ENCODE results near the gene ZNF679. TPM values are rescaled to one million over a fixed set of nuclear protein-coding genes. Genes with fewer than 3 reads are reported as not detected.
"Not testable (repeated sequence)": the region's sequence is repeated elsewhere in the genome, so short reads cannot be mapped to it uniquely, and the experiment has no call there.

Gene ZNF679
- polyA plus RNA-seq, 2 donors: not detected

DNA sequence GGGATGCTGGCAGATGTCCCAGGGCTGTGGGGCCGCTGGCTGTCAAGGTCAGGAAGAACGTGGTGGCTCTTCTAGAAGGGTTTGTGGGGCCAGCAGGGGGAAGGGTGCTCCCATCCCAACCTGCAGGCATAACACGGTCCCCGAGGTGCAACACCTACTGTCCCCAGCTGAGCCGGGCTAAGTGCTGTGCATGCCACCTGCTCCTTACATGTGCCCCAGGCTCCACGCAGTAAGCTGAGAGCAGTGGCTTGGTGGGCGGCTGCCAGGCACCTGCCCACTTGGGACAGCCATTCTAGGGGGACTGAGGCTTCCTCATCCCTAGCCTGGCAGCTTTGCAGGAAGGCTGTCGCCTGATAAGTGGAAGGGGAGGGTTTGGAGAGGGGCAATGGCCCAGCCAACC, 35.5 kb upstream of the ZNF679 start:
- WGBS, 2 donors: 80 to 83% methylated on average over 8 of the region's 8 CpGs
- H3K27me3 ChIP-seq (ENCODE audit: control insufficient read depth in 1 of 2, insufficient read depth in 2 of 2, low read length in 2 of 2): no peaks in the 10 kb centered on the region
- no peaks in the 10 kb centered on the region for H3K4me1 ChIP-seq (ENCODE audit: control insufficient read depth in 2 of 2, insufficient read depth in 2 of 2, low read length in 1 of 2)
- no peak overlapping the region for H3K4me3 ChIP-seq (ENCODE audit: low read depth in 1 of 2, low read length in 2 of 2)
- peaks cover 11 to 17% of the 10 kb centered on the region in 2 donors for H3K9me3 ChIP-seq (ENCODE audit: control insufficient read depth in 2 of 2, insufficient read depth in 1 of 2, low read depth in 1 of 2, low read length in 1 of 2)
- H3K36me3 ChIP-seq (ENCODE audit: control insufficient read depth in 2 of 2, insufficient read depth in 2 of 2, low read length in 1 of 2): no peaks in the 10 kb centered on the region
- H3K27ac ChIP-seq (ENCODE audit: low read depth in 2 of 2, low read length in 1 of 2): no peak overlapping the region

DNA sequence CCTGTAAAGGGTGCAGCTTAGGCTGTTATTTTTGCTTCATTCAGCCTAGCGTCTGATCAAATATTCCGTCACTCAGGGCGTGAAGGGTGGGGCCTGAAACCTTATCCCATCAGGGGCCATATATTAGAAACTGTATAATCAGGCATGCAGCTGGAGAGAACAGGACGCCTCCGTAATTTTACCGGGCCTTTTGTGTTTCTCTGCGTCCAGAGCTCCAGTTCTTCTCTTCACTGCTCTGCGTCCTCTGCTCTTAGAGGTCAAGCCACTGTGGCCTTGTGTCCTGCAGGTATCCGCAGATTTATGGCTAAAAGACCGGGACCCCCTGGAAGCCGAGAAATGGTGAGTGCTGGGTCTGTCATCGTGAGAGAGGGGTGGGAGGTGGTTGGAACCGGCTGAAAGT, 21.4 kb upstream of the ZNF679 start, which contains the start of gene ZNF735:
ZNF735 (plus strand) TSS at position 301 of the 400 bp plus-strand sequence; CDS start at position 301, 0 bp downstream.
- H3K27me3 ChIP-seq (ENCODE audit: control insufficient read depth in 1 of 2, insufficient read depth in 2 of 2, low read length in 2 of 2): no peaks in the 10 kb centered on the region
- H3K4me3 ChIP-seq (ENCODE audit: low read depth in 1 of 2, low read length in 2 of 2): no peak within 1 kb of the TSS
- H3K36me3 ChIP-seq (ENCODE audit: control insufficient read depth in 2 of 2, insufficient read depth in 2 of 2, low read length in 1 of 2): no peaks in the 10 kb centered on the region
- H3K27ac ChIP-seq (ENCODE audit: low read depth in 2 of 2, low read length in 1 of 2): no peak within 1 kb of the TSS
- no peaks in the 10 kb centered on the region for H3K4me1 ChIP-seq (ENCODE audit: control insufficient read depth in 2 of 2, insufficient read depth in 2 of 2, low read length in 1 of 2)
- H3K9me3 ChIP-seq (ENCODE audit: control insufficient read depth in 2 of 2, insufficient read depth in 1 of 2, low read depth in 1 of 2, low read length in 1 of 2): peaks cover 0 to 4% of the 10 kb centered on the region in 2 donors
- WGBS, 2 donors: 83 to 87% methylated on average over 12 to 13 of the region's 13 CpGs

DNA sequence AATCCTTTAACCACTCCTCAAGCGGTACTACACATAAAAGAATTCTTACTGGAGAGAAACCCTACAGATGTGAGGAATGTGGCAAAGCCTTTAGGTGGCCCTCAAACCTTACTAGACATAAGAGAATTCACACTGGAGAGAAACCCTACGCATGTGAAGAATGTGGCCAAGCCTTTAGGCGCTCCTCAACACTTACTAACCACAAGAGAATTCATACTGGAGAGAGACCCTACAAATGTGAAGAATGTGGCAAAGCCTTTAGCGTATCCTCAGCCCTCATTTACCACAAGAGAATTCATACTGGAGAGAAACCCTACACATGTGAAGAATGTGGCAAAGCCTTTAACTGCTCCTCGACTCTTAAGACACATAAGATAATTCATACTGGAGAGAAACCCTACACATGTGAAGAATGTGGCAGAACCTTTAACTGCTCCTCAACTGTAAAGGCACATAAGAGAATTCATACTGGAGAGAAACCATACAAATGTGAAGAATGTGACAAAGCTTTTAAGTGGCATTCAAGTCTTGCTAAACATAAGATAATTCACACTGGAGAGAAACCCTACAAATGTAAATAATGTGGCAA, 8.5 kb upstream of the ZNF679 start:
- H3K9me3 ChIP-seq (ENCODE audit: control insufficient read depth in 2 of 2, insufficient read depth in 1 of 2, low read depth in 1 of 2, low read length in 1 of 2); H3K27ac ChIP-seq (ENCODE audit: low read depth in 2 of 2, low read length in 1 of 2); H3K36me3 ChIP-seq (ENCODE audit: control insufficient read depth in 2 of 2, insufficient read depth in 2 of 2, low read length in 1 of 2); H3K4me3 ChIP-seq (ENCODE audit: low read depth in 1 of 2, low read length in 2 of 2); H3K4me1 ChIP-seq (ENCODE audit: control insufficient read depth in 2 of 2, insufficient read depth in 2 of 2, low read length in 1 of 2); H3K27me3 ChIP-seq (ENCODE audit: control insufficient read depth in 1 of 2, insufficient read depth in 2 of 2, low read length in 2 of 2): not testable (repeated sequence)
- 81 to 85% methylated on average over 5 of the region's 5 CpGs for WGBS, 2 donors

DNA sequence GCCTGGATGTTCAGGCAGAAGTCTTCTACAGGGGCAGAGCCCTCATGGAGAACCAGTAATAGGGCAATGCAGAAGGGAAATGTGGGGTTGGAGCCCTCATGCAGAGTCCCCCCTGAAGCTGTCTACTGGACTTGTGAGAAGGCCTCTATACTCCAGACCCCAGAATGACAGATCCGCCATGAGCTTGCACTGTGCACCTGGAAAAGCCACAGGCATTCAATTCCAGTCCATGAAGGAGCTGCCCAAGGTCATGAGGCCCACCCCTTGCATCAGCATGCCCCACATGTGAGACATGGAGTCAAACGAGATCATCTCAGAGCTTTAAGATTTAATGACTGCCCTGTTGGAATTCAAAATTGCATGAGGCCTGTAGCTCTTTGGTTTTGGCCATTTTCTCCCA, 4.9 kb upstream of the ZNF679 start:
- WGBS, 2 donors: 36 to 42% methylated on average over 2 of the region's 2 CpGs
- no peaks in the 10 kb centered on the region for H3K4me1 ChIP-seq (ENCODE audit: control insufficient read depth in 2 of 2, insufficient read depth in 2 of 2, low read length in 1 of 2)
- peaks cover 4 to 18% of the 10 kb centered on the region in 2 donors for H3K9me3 ChIP-seq (ENCODE audit: control insufficient read depth in 2 of 2, insufficient read depth in 1 of 2, low read depth in 1 of 2, low read length in 1 of 2)
- H3K27ac ChIP-seq (ENCODE audit: low read depth in 2 of 2, low read length in 1 of 2): no peak overlapping the region
- no peaks in the 10 kb centered on the region for H3K27me3 ChIP-seq (ENCODE audit: control insufficient read depth in 1 of 2, insufficient read depth in 2 of 2, low read length in 2 of 2)
- H3K4me3 ChIP-seq (ENCODE audit: low read depth in 1 of 2, low read length in 2 of 2): no peak overlapping the region
- no peaks in the 10 kb centered on the region for H3K36me3 ChIP-seq (ENCODE audit: control insufficient read depth in 2 of 2, insufficient read depth in 2 of 2, low read length in 1 of 2)

DNA sequence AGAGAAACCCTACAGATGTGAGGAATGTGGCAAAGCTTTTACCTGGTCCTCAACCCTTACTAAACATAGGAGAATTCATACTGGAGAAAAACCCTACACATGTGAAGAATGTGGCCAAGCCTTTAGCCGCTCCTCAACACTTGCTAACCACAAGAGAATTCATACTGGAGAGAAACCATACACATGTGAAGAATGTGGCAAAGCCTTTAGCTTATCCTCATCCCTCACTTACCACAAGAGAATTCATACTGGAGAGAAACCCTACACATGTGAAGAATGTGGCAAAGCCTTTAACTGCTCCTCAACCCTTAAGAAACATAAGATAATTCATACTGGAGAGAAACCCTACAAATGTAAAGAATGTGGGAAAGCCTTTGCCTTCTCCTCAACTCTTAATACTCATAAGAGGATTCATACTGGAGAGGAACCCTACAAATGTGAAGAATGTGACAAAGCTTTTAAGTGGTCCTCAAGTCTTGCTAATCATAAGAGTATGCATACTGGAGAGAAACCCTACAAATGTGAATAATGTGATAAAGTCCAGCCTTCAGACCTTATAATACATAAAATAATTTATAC, 38.2 kb downstream of the ZNF679 start:
- H3K4me3 ChIP-seq (ENCODE audit: low read depth in 1 of 2, low read length in 2 of 2): no peak overlapping the region
- no peaks in the 10 kb centered on the region for H3K36me3 ChIP-seq (ENCODE audit: control insufficient read depth in 2 of 2, insufficient read depth in 2 of 2, low read length in 1 of 2)
- peaks cover 2 to 6% of the 10 kb centered on the region in 2 donors for H3K9me3 ChIP-seq (ENCODE audit: control insufficient read depth in 2 of 2, insufficient read depth in 1 of 2, low read depth in 1 of 2, low read length in 1 of 2)
- H3K27me3 ChIP-seq (ENCODE audit: control insufficient read depth in 1 of 2, insufficient read depth in 2 of 2, low read length in 2 of 2): no peaks in the 10 kb centered on the region
- WGBS, 2 donors: 84 to 89% methylated on average over 1 of the region's 1 CpG
- H3K4me1 ChIP-seq (ENCODE audit: control insufficient read depth in 2 of 2, insufficient read depth in 2 of 2, low read length in 1 of 2): no peaks in the 10 kb centered on the region
- no peak overlapping the region for H3K27ac ChIP-seq (ENCODE audit: low read depth in 2 of 2, low read length in 1 of 2)

DNA sequence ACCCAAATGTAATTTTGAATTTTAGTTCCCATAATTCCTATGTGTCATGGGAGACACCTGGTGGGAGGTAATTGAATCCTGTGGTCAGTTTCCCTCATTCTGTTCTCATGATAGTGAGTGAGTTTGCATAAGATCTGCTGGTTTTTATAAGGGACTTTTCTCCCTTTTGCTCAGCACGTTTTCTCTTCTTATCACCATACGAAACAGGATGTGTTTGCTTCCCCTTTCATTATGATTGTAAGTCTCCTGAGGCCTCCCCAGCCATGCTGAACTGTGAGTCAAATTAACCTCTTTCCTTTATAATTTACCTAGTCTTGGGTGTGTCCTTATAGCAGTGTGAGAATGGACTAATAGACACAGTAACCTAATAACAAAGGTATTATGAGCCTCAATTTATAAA, 49.4 kb downstream of the ZNF679 start:
- no peaks in the 10 kb centered on the region for H3K36me3 ChIP-seq (ENCODE audit: control insufficient read depth in 2 of 2, insufficient read depth in 2 of 2, low read length in 1 of 2)
- no peak overlapping the region for H3K27ac ChIP-seq (ENCODE audit: low read depth in 2 of 2, low read length in 1 of 2)
- no peaks in the 10 kb centered on the region for H3K27me3 ChIP-seq (ENCODE audit: control insufficient read depth in 1 of 2, insufficient read depth in 2 of 2, low read length in 2 of 2)
- H3K4me3 ChIP-seq (ENCODE audit: low read depth in 1 of 2, low read length in 2 of 2): no peak overlapping the region
- H3K4me1 ChIP-seq (ENCODE audit: control insufficient read depth in 2 of 2, insufficient read depth in 2 of 2, low read length in 1 of 2): no peaks in the 10 kb centered on the region
- WGBS, 2 donors: 44 to 50% methylated on average over 2 of the region's 2 CpGs
- H3K9me3 ChIP-seq (ENCODE audit: control insufficient read depth in 2 of 2, insufficient read depth in 1 of 2, low read depth in 1 of 2, low read length in 1 of 2): peaks cover 0 to 2% of the 10 kb centered on the region in 2 donors

DNA sequence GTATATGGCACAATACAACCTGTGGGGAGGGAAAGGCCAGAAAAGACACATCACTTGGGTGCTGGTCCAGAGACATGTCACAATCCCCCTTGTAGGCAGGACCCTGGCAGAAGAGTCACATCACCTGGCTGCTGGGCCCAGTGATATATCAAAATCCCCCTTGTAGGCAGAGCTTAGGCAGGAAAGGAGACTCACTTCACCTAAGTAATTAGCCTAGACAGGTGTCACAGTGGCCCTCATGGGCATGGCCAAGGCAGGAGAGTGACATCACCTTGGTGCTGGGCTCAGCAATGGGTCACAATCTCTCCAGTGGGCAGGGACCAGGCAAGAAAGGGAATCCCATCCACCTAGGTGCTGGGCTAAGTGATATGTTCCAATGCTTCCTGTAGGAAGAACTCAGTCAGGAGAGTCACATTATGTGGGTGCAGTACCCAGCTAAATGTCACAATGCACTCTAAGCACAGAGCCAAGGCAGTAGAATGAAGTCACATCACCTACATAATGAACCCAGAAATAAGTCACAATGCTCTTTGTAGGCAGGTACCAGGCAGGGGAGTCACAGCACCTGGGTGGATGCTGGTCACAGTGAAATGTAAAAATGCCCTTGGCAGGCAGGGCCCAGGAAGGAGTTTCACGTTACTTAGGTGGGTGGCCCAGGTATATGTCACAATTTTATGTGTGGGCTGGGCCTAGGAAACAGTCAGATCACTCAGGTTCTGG, 66.6 kb downstream of the ZNF679 start:
- peaks cover 0 to 2% of the 10 kb centered on the region in 2 donors for H3K9me3 ChIP-seq (ENCODE audit: control insufficient read depth in 2 of 2, insufficient read depth in 1 of 2, low read depth in 1 of 2, low read length in 1 of 2)
- no peak overlapping the region for H3K4me3 ChIP-seq (ENCODE audit: low read depth in 1 of 2, low read length in 2 of 2)
- WGBS, 2 donors: 50 to 68% methylated on average over 1 of the region's 1 CpG
- no peaks in the 10 kb centered on the region for H3K27me3 ChIP-seq (ENCODE audit: control insufficient read depth in 1 of 2, insufficient read depth in 2 of 2, low read length in 2 of 2)
- H3K4me1 ChIP-seq (ENCODE audit: control insufficient read depth in 2 of 2, insufficient read depth in 2 of 2, low read length in 1 of 2): no peaks in the 10 kb centered on the region
- H3K27ac ChIP-seq (ENCODE audit: low read depth in 2 of 2, low read length in 1 of 2): no peak overlapping the region
- no peaks in the 10 kb centered on the region for H3K36me3 ChIP-seq (ENCODE audit: control insufficient read depth in 2 of 2, insufficient read depth in 2 of 2, low read length in 1 of 2)

DNA sequence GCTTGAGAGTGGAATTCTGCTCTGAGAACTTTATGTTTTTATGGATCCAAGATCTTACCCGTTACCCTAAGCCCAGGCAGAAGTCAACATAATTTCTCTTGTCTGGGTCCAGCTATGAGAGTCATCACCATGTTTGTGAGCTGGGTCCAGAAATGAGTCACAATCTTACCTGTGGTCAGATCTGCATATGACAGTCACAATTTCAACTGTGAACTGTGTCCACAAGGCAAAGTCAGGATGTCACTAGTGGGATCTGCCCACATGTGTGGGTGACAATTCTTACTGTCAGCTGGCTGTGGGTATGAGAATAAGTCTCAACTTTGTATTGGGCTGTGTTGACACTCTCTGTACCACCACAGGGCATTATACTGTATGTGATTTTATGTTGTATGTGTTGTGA, 69.1 kb downstream of the ZNF679 start:
- H3K27me3 ChIP-seq (ENCODE audit: control insufficient read depth in 1 of 2, insufficient read depth in 2 of 2, low read length in 2 of 2); H3K4me1 ChIP-seq (ENCODE audit: control insufficient read depth in 2 of 2, insufficient read depth in 2 of 2, low read length in 1 of 2); H3K36me3 ChIP-seq (ENCODE audit: control insufficient read depth in 2 of 2, insufficient read depth in 2 of 2, low read length in 1 of 2); H3K4me3 ChIP-seq (ENCODE audit: low read depth in 1 of 2, low read length in 2 of 2); H3K27ac ChIP-seq (ENCODE audit: low read depth in 2 of 2, low read length in 1 of 2); H3K9me3 ChIP-seq (ENCODE audit: control insufficient read depth in 2 of 2, insufficient read depth in 1 of 2, low read depth in 1 of 2, low read length in 1 of 2): not testable (repeated sequence)
- 67 to 70% methylated on average over 1 of the region's 1 CpG for WGBS, 2 donors

DNA sequence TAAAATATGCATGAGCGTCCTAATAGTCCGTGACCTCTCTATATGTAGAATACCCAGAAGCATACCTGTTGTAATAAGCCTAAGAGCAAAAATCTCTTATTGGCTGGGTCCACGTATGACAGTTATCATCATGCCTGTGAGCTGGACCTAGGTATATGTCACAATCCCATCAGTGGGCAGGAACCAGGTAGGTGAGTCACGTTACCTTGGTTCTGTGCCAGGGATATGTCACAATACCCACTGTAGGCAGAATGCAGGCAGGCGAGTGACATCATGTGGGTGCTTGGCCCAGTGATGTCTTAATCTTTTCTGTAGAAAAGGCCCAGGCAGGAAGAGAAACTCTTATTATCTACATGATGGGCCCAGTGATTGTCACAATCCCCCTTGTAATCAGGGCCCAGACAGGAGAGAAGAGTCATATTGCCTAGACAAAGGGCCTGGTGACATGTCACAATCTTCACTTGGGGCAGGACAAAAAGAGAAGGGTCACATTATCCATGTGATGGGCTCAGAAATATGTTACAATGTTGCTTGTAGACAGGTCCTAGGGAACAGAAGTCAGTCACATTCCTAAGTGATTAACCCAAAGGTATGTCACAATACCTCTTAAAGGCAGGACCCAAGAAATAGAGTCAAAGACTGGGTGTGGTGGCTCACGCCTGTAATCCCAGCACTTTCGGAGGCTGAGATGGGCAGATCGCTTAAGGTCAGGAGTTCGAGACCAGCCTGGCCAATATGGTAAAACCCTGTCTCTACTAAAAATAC, 72.5 kb downstream of the ZNF679 start:
- WGBS, 2 donors: 78 to 80% methylated on average over 9 of the region's 9 CpGs
- H3K4me3 ChIP-seq (ENCODE audit: low read depth in 1 of 2, low read length in 2 of 2): no peak overlapping the region
- H3K36me3 ChIP-seq (ENCODE audit: control insufficient read depth in 2 of 2, insufficient read depth in 2 of 2, low read length in 1 of 2): no peaks in the 10 kb centered on the region
- H3K27ac ChIP-seq (ENCODE audit: low read depth in 2 of 2, low read length in 1 of 2): peak overlapping the region in 1 of 2 donors; percentile 49
- H3K27me3 ChIP-seq (ENCODE audit: control insufficient read depth in 1 of 2, insufficient read depth in 2 of 2, low read length in 2 of 2): no peaks in the 10 kb centered on the region
- no peaks in the 10 kb centered on the region for H3K9me3 ChIP-seq (ENCODE audit: control insufficient read depth in 2 of 2, insufficient read depth in 1 of 2, low read depth in 1 of 2, low read length in 1 of 2)
- H3K4me1 ChIP-seq (ENCODE audit: control insufficient read depth in 2 of 2, insufficient read depth in 2 of 2, low read length in 1 of 2): no peaks in the 10 kb centered on the region

All from esophagus (tissue), 2 donors.